C1 segment of cervical spinal cord (tissue), 14 donors: ENCODE results near the gene STK31.
"Not testable (repeated sequence)": the region's sequence is repeated elsewhere in the genome, so short reads cannot be mapped to it uniquely, and the experiment has no call there.

Source experiments
- DNase-seq, 14 donors: peaks; one replicate each; lab custom pipeline; 2025; lab: John Stamatoyannopoulos, UW

Gene STK31

DNA sequence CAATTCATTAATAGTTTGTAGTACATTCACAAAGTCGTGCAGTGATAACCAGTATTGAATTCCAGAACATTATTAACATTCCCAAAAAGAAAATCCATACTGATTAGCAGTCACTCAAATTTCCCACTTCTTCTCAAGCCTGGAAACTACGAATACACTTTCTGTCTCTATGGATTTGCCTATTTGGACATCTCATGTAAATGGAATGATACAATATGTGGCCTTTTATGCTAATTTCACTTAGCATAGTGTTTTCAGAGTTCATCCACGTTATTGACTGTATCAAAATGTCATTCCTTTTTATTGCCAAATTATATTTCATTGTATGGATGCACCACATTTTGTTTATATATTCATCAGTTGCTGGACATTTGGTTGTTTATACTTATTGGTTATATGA, 78.8 kb downstream of the STK31 start:
- DNase-seq: no peak

GRCh38 chr7:23791721-23792120, 81.7 kb downstream of the STK31 start:
- DNase-seq: no peak

DNA sequence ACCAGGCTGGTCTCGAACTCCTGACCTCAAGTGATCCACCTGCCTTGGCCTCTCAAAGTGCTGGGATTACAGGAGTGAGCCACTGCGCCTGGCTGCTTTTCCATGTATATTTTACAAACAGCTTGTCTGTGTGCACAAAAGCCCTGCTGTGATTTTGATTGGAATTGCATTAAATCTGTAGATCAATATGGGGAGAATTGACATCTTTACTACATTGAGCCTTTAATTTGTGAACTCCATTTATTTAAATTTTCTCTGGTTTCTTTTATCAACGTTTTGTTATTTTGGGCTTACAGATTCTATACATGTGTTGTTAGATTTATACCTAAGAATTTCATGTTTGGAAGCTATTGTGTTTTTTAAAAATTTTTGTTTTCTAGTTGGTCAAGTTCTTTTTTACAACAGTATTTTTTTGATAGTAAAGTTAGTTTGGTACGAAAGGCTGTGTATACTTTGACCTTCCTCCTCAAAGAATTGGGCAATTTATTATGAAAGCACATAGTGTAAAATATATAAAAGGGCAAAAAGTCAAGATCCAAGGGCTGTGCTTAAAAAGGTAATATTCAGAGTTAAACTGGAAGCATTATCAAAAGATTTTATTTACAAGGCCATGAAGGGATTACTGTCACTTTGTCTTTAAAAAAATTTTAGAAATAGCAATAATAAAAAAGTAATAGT, 92.8 kb downstream of the STK31 start:
- DNase-seq: no peak

GRCh38 chr7:23804707-23805106, 94.7 kb downstream of the STK31 start:
- DNase-seq: no peak

- DNase-seq: no peak
Observed at GRCh38 chr7:23808421-23808820, 98.4 kb downstream of the STK31 start.

- DNase-seq: no peak
Observed at GRCh38 chr7:23810099-23810498, 100.1 kb downstream of the STK31 start.

GRCh38 chr7:23811540-23811939, 101.5 kb downstream of the STK31 start:
- DNase-seq: no peak

GRCh38 chr7:23828125-23828524, 118.1 kb downstream of the STK31 start:
- DNase-seq: not testable (repeated sequence)

- DNase-seq: not testable (repeated sequence)
Observed at GRCh38 chr7:23832733-23833132, 122.7 kb downstream of the STK31 start.

GRCh38 chr7:23833405-23833804, 123.4 kb downstream of the STK31 start:
- no peak for DNase-seq

DNA sequence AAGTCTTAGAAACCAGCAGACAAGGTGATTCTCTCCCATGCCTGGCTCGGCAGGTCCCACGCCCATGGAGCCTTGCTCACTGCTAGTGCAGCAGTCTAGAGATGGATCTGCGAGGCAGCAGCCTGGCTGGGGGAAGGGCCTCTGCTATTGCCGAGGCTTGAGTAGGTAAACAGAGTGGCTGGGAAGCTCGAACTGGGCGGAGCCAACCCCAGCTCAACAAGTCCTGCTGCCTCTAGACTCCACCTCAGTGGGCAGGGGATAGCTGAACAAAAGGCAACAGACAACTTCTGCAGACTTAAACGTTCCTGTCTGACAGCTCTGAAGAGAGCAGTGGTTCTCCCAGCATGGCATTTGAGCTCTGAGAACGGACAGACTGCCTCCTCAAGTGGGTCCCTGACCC, 134.8 kb downstream of the STK31 start:
- DNase-seq: not testable (repeated sequence)

- no peak for DNase-seq
Observed at GRCh38 chr7:23852135-23852534, 142.1 kb downstream of the STK31 start.

GRCh38 chr7:23852988-23853387, 143.0 kb downstream of the STK31 start:
- no peak for DNase-seq

DNA sequence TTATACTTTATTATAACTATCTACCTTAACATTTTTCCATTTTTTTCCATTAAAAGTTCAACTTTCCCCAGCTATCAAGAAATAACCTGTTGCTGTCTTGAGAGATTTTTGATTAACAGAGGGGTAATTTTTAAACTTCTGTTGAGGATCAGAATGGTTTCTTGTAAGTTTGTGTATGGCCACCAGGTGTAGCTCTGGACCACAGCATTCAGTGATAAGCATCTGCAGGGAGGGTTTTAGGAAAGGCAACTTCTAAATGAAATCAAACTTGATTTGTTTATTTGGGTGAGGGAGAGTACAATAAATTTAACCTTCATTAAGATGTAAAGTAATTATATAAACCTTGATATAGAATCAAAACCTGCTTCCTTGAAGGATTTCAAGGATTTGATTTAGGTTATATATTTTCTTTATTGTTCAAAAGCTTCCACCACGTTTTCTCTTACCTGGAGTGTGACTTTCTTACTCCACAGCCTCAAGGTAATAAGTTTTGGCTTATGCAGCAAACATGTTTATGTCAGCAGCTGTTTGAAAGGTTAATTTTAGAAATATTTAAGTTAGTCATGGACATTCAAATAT, 153.3 kb downstream of the STK31 start:
- no peak for DNase-seq

GRCh38 chr7:23864973-23865372, 155.0 kb downstream of the STK31 start:
- no peak for DNase-seq

DNA sequence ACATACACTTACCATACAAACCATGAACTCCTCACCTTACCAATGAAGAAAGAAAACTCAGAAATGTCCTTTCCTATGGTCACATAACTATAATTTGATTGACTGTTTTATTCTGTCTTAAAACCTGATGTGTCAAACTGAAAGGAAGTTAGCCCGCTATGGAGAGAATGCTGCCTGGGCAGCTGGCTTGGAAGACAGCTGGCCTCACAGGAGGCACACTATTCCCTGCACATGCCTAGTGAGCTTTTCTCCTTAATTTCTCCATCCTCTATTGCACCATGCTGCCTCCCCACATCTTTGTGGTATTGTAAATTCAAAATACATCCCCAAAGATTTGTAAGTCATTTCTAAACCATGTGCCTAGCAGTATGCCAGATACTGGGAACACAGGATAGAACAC, 163.3 kb downstream of the STK31 start:
- DNase-seq: no peak

- not testable (repeated sequence) for DNase-seq
Observed at GRCh38 chr7:23876526-23876925, 166.5 kb downstream of the STK31 start.
